Trophoblast cell (in vitro differentiated cells and primary cell): Measurements from ENCODE around the gene ELMOD1.

Experiments
- DNase-seq, 2 donors: peaks; one replicate each; pipeline ENCODE4 v3.0.0-alpha.2; 2016
- H2AFZ ChIP-seq: 2 replicates; pipeline ENCODE4 v1.6.1; 2013; ENCODE audit warnings: low read length, moderate library complexity, mild to moderate bottlenecking; ENCODE audit not compliant: insufficient read depth, poor library complexity
- H2AK5ac ChIP-seq: 2 replicates; pipeline ENCODE4 v1.6.1; 2013; ENCODE audit warnings: mild to moderate bottlenecking, low read length
- H2BK120ac ChIP-seq: 2 replicates; pipeline ENCODE4 v1.6.1; 2013; ENCODE audit warnings: low read length, mild to moderate bottlenecking, moderate library complexity; ENCODE audit not compliant: insufficient read depth, poor library complexity
- H2BK12ac ChIP-seq: 2 replicates; pipeline ENCODE4 v1.6.1; 2013; ENCODE audit warnings: mild to moderate bottlenecking, low read length, moderate library complexity
- H2BK5ac ChIP-seq: 2 replicates; pipeline ENCODE4 v1.6.1; 2013; ENCODE audit warnings: low read length, low read depth, moderate library complexity, mild to moderate bottlenecking; ENCODE audit not compliant: poor library complexity
- H3K14ac ChIP-seq: 2 replicates; pipeline ENCODE4 v1.6.1; 2013; ENCODE audit warnings: mild to moderate bottlenecking, low read length
- H3K18ac ChIP-seq: 2 replicates; pipeline ENCODE4 v1.6.1; 2013; ENCODE audit warnings: mild to moderate bottlenecking, low read length
- H3K23ac ChIP-seq: 2 replicates; pipeline ENCODE4 v1.6.1; 2013; ENCODE audit warnings: low read length
- H3K27ac ChIP-seq: 2 replicates; pipeline ENCODE4 v1.5.1; 2013; ENCODE audit warnings: low read depth, mild to moderate bottlenecking, inconsistent platforms, low read length, moderate library complexity
- H3K27me3 ChIP-seq: 2 replicates; pipeline ENCODE4 v1.6.1; 2013; ENCODE audit warnings: inconsistent platforms, mild to moderate bottlenecking, low read length, moderate library complexity; ENCODE audit not compliant: insufficient read depth
- H3K36me3 ChIP-seq, 2 experiments: 1 replicate in 1 of 2; 2 replicates in 1 of 2; pipeline ENCODE4 v1.6.1; 2013; ENCODE audit warnings: low read length in 2 of 2, mild to moderate bottlenecking in 2 of 2, moderate library complexity in 1 of 2; ENCODE audit not compliant: insufficient read depth in 2 of 2, control insufficient read depth in 1 of 2
- H3K4ac ChIP-seq: 2 replicates; pipeline ENCODE4 v1.6.1; 2013; ENCODE audit warnings: low read depth, mild to moderate bottlenecking, low read length, moderate library complexity
- H3K4me1 ChIP-seq, 2 experiments: 1 replicate in 1 of 2; 2 replicates in 1 of 2; pipeline ENCODE4 v1.6.1; 2013; ENCODE audit warnings: low read length in 2 of 2, mild to moderate bottlenecking in 2 of 2, moderate library complexity in 1 of 2; ENCODE audit not compliant: insufficient read depth in 2 of 2, control insufficient read depth in 1 of 2
- H3K4me2 ChIP-seq: 2 replicates; pipeline ENCODE4 v1.6.1; 2013; ENCODE audit warnings: inconsistent platforms, mild to moderate bottlenecking, low read length, moderate library complexity
- H3K4me3 ChIP-seq: 2 replicates; pipeline ENCODE4 v1.5.1; 2013; ENCODE audit warnings: mild to moderate bottlenecking, low read depth, low read length, inconsistent platforms
- H3K79me1 ChIP-seq: one replicate; pipeline ENCODE4 v1.6.1; 2013; ENCODE audit warnings: low read length
- H3K79me2 ChIP-seq: 2 replicates; pipeline ENCODE4 v1.6.1; 2013; ENCODE audit warnings: low read length, mild to moderate bottlenecking; ENCODE audit not compliant: control insufficient read depth, insufficient read depth, poor library complexity
- H3K9ac ChIP-seq: 2 replicates; pipeline ENCODE4 v1.6.1; 2013; ENCODE audit warnings: mild to moderate bottlenecking, low read length
- H3K9me3 ChIP-seq: 2 replicates; pipeline ENCODE4 v1.6.1; 2013; ENCODE audit warnings: low read depth, mild to moderate bottlenecking, control low read depth, inconsistent platforms, low read length; ENCODE audit not compliant: insufficient read depth
- H4K12ac ChIP-seq: 2 replicates; pipeline ENCODE4 v1.6.1; 2013; ENCODE audit warnings: low read depth, mild to moderate bottlenecking, low read length, moderate library complexity
- H4K8ac ChIP-seq: 2 replicates; pipeline ENCODE4 v1.6.1; 2013; ENCODE audit warnings: low read depth, mild to moderate bottlenecking, low read length, moderate library complexity
- H4K91ac ChIP-seq: one replicate; pipeline ENCODE4 v1.6.1; 2013; ENCODE audit warnings: low read depth, mild to moderate bottlenecking, low read length, moderate library complexity
- WGBS: extraction: QIAGEN DNeasy Blood & Tissue Kit; methylation state at CpG from one replicate; pipeline ENCODE4 v1.1.7; 2013; ENCODE audit warnings: missing lambda C conversion rate; ENCODE audit not compliant: insufficient read length, insufficient coverage; ENCODE audit errors: extremely low coverage; 5-methylcytosine and 5-hydroxymethylcytosine counted together

The ELMOD1 gene

DNA sequence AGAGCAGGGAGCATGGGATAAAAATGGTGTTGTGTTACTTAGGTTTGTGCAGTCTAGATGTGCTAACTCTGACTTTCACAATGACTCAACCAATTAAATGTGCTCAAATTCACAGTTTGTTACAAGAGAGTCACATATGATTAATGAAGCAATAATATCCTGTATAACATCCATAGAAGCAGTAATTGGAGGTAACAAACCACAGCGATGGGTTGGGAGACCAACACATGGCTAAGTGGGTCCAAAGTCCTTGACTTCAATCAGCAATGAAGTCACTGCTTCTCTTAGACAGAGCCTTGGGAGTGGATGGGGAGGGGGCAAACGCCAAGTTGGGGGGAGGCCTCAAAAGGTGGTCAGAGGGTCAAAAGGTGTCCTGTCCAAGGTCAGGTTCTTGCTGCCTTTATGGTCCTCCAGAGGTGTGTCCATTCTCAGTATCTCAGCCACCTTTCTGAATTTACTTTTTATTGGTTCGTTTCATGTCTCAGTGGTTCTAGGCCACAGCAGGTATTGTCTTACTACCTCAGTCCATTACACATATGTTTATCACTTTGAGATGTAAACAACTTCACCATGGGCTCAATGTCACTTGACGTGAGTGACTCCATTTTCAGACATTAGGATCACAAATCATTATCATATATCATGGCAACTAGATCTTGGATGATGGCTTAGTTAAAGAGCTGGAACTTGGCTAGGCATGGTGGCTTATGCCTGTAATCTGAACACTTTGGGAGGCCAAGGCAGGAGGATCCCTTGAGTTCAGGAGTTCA lies 88.5 kb downstream of the ELMOD1 start:
- Histone ChIP-seq H2AK5ac (no peak overlapping the region), H3K27ac (no peak overlapping the region), H3K14ac (no peak overlapping the region), H3K4me3 (no peak overlapping the region), H3K23ac (no peak overlapping the region), H4K91ac (no peak overlapping the region), H3K79me1 (no peaks in the 10 kb centered on the region), H2AFZ (no peak overlapping the region), H4K12ac (no peak overlapping the region), H2BK5ac (no peak overlapping the region), H4K8ac (no peak overlapping the region), H3K4me1 (no peaks in the 10 kb centered on the region), H3K4me2 (no peak overlapping the region), H3K79me2 (no peaks in the 10 kb centered on the region), H3K9ac (no peak overlapping the region), H3K18ac (no peak overlapping the region), H3K27me3 (no peaks in the 10 kb centered on the region), H2BK12ac (no peak overlapping the region), H3K9me3 (no peaks in the 10 kb centered on the region), H2BK120ac (no peak overlapping the region), H3K36me3 (no peaks in the 10 kb centered on the region), H3K4ac (no peak overlapping the region)
- no CpG with 5 or more reads among the region's 4 CpGs for WGBS
- DNase-seq = no peak

DNA sequence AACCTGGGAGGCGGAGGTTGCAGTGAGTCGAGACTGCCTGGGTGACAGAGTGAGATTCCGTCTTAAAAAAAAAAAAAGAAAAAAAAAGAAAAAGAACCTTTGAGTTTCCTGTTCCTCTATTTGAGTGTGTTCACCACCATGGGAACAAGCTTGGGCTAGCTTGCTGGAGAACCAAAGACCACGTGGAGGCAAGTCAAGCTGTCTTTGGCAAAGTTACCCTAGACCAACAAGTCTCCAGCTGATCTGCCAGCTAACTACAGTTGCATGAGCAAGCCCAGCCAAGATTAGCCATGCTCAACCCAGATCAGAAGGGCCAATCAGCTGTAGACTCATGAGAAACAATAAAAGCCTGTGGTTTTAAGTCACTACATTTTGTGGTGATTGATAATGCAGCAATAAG lies 91.2 kb downstream of the ELMOD1 start:
- H3K4me2 ChIP-seq = no peak overlapping the region
- H3K4me1 ChIP-seq = no peaks in the 10 kb centered on the region
- no peaks in the 10 kb centered on the region for H3K36me3 ChIP-seq
- H4K8ac ChIP-seq = no peak overlapping the region
- H3K79me1 ChIP-seq = no peaks in the 10 kb centered on the region
- H3K4ac ChIP-seq = no peak overlapping the region
- no peak overlapping the region for H3K4me3 ChIP-seq
- no peak overlapping the region for H3K27ac ChIP-seq
- no peak overlapping the region for H3K9ac ChIP-seq
- H2BK12ac ChIP-seq = no peak overlapping the region
- no peak overlapping the region for H4K12ac ChIP-seq
- H4K91ac ChIP-seq = no peak overlapping the region
- no peak overlapping the region for H2AFZ ChIP-seq
- no peak for DNase-seq
- no peaks in the 10 kb centered on the region for H3K79me2 ChIP-seq
- no peak overlapping the region for H2AK5ac ChIP-seq
- H3K27me3 ChIP-seq = no peaks in the 10 kb centered on the region
- H3K23ac ChIP-seq = no peak overlapping the region
- WGBS = no CpG with 5 or more reads among the region's 4 CpGs
- H3K9me3 ChIP-seq = no peaks in the 10 kb centered on the region
- H3K14ac ChIP-seq = no peak overlapping the region
- H3K18ac ChIP-seq = no peak overlapping the region
- H2BK5ac ChIP-seq = no peak overlapping the region
- no peak overlapping the region for H2BK120ac ChIP-seq

DNA sequence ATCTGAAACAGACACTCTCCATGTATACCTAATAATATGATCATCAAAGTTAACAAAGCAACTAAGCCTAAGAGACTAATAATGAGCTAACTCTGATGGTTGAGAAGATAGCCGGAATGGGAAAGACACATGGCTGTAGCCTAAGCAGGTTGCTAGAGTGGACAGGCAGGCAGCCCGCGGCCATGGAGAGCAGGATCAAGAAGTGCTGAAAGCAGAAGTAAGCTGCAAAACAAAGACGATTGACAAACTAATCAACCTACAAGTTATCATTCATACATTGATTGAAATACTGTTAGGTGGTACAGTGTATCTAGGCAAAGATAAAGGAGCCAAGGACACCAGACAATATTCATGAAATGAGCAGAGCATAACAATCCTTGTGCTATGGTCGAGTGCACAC lies 91.6 kb downstream of the ELMOD1 start:
- Histone ChIP-seq H3K36me3 (no peaks in the 10 kb centered on the region), H2AK5ac (no peak overlapping the region), H4K12ac (no peak overlapping the region), H2BK5ac (no peak overlapping the region), H3K4me3 (no peak overlapping the region), H2AFZ (no peak overlapping the region), H3K4me2 (no peak overlapping the region), H2BK12ac (no peak overlapping the region), H4K8ac (no peak overlapping the region), H3K9me3 (no peaks in the 10 kb centered on the region), H3K4ac (no peak overlapping the region), H3K9ac (no peak overlapping the region), H3K27ac (no peak overlapping the region), H3K14ac (no peak overlapping the region), H3K27me3 (no peaks in the 10 kb centered on the region), H3K23ac (no peak overlapping the region), H3K18ac (no peak overlapping the region), H2BK120ac (no peak overlapping the region), H3K79me1 (no peaks in the 10 kb centered on the region), H3K4me1 (no peaks in the 10 kb centered on the region), H3K79me2 (no peaks in the 10 kb centered on the region), H4K91ac (no peak overlapping the region)
- no CpG with 5 or more reads among the region's 5 CpGs for WGBS
- DNase-seq = no peak

DNA sequence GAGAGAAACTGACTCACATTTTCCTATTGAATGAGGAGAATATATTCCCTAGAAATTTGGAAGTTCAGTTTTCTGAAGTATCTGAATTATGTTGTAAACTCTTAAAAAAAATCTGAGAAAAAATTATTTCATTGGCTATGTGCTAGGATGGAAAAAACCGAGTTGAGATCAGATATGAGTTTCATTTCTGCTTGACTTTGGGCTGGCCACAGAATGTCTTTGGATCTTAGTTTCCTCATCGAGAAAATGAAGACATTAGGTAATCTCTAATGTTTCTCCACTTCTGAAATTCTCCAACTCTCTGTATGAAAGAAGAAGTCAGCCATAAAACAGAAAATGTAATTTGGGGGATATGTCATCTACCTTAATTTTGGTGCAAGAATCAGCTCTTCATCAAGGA lies 92.1 kb downstream of the ELMOD1 start:
- H3K18ac ChIP-seq = no peak overlapping the region
- no peak overlapping the region for H3K4me2 ChIP-seq
- no peak overlapping the region for H4K8ac ChIP-seq
- H3K79me1 ChIP-seq = no peaks in the 10 kb centered on the region
- no peak overlapping the region for H3K9ac ChIP-seq
- no CpG with 5 or more reads among the region's 2 CpGs for WGBS
- no peak overlapping the region for H3K4ac ChIP-seq
- H2BK5ac ChIP-seq = no peak overlapping the region
- no peak overlapping the region for H2BK120ac ChIP-seq
- DNase-seq = no peak
- no peaks in the 10 kb centered on the region for H3K36me3 ChIP-seq
- no peak overlapping the region for H3K27ac ChIP-seq
- no peak overlapping the region for H2AFZ ChIP-seq
- no peak overlapping the region for H3K23ac ChIP-seq
- H3K79me2 ChIP-seq = no peaks in the 10 kb centered on the region
- H3K4me3 ChIP-seq = no peak overlapping the region
- H2BK12ac ChIP-seq = no peak overlapping the region
- H3K4me1 ChIP-seq = no peaks in the 10 kb centered on the region
- H4K91ac ChIP-seq = no peak overlapping the region
- H3K9me3 ChIP-seq = no peaks in the 10 kb centered on the region
- H4K12ac ChIP-seq = no peak overlapping the region
- no peaks in the 10 kb centered on the region for H3K27me3 ChIP-seq
- H2AK5ac ChIP-seq = no peak overlapping the region
- H3K14ac ChIP-seq = no peak overlapping the region
